Right ventricle myocardium inferior (tissue), 1 donor: ENCODE results near the gene APCS. TPM values are rescaled to one million over a fixed set of nuclear protein-coding genes. Genes with fewer than 3 reads are reported as not detected.

Source experiments
- ATAC-seq: fragments of 200-7000 bp; cut with Tn5 transposase; one replicate; pipeline ENCODE4 v1.9.1; 2020; ENCODE audit warnings: mild to moderate bottlenecking, moderate library complexity
- DNase-seq: peaks from one replicate; pipeline ENCODE4 v3.0.0; 2021; ENCODE audit errors: missing footprints
- intact Hi-C: fragments of 100-400 bp; cut with DNase I; formaldehyde crosslinking; loops from one replicate; pipeline ENCODE4 v1.11.0; 2022
- long read RNA-seq: library from polyadenylated mRNA; unstranded; transcript quantifications from one replicate; pipeline ENCODE4 v2.0.0, GENCODE V29; 2021
- total RNA-seq: library from RNA; stranded (reverse); fragmentation: NEBNext Ultra II Directional; extraction: Animal tissue kit (Norgen Biotek cat#: 25700); gene quantifications from one replicate; pipeline ENCODE4 v1.2.1, GENCODE V29; 2021
- donor health status: DM: no; HTN: yes; CAD: no; lungs with severe emphysema.

APCS gene, protein sequence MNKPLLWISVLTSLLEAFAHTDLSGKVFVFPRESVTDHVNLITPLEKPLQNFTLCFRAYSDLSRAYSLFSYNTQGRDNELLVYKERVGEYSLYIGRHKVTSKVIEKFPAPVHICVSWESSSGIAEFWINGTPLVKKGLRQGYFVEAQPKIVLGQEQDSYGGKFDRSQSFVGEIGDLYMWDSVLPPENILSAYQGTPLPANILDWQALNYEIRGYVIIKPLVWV
- not detected for total RNA-seq
- long read RNA-seq: 0 reads

DNA sequence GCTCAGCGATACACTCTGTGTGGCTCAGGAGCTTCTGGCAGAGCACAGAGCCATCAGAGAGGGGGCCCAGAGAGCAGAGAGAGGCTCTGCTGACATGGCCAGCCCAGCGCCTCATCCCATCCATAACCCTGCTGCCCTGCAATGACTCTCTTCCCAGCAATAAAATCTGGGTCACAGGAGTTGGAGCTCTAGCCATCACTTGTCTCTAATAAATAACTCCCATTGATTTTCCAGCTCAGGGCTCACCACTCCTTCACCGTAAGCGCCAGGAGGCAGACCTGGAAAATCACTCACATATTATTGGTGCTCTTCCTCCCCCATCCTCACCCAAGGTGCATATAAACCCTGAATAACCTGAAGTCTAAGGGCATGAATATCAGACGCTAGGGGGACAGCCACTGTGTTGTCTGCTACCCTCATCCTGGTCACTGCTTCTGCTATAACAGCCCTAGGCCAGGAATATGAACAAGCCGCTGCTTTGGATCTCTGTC, at the start of gene APCS:
TSS of gene APCS (plus strand) at position 366 of the 491 bp plus-strand sequence. CDS start at position 462, 96 bp downstream.
- intact Hi-C loops: no loop called here
- ATAC-seq: no peak
- no peak for DNase-seq

DNA sequence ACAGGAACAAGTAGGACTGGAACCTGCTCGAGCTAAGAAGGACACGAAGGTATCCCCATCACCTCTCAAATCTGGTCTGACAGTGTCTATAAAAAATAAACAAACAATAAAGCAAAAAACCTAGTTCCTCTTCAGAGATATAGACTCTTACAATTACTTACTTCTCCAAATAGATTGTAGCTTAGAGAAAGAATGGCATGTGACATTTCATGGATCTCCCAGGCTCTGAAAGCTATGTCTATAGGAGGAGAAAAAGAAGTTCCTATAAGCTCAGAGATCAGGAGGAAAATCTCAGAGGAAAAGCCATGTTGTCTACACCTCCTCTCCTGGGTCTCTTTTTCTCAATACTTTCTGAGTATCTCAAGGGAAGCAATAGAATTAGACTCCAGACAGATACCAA, 39.5 kb upstream of the APCS start:
- intact Hi-C loops: no loop called here
- no peak for DNase-seq
- ATAC-seq: no peak

DNA sequence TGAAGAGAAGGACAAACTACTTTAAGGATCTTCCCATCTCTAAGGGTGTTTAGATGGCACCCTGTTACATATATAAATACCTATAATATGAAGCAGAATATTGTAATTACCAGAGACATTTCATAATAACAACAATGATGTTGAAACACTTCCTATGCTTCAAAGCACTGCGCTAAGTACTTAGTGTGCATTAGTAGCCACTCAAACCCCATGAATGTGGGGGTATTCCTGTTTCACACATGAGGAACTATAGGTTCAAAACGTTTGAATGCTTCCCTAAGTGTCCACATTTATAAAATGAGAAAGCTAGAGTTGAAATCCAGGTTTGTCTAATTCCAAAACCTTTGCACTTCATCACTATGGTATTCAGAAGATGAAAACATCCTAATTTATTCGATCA, 33.4 kb upstream of the APCS start:
- intact Hi-C loops: no loop called here
- ATAC-seq (no peak), DNase-seq (no peak)

DNA sequence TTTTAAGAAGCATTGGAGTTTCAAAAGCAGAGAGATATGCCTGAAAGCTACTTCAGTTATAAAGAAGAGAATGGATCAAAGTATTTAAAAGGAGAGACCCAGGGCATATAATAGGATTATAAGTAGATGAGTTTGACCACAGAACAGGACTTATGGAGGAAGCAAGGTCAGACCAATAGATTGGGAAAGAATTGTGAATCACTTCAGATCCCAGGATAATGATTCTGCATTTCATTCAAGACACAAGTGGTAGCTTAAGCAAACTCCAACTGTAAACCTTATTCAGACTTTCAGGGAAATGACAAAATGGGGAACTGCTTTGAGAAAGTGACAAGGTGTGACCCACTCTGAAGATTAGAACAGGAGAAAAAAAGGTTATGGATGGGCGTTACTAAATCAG, 32.9 kb upstream of the APCS start:
- DNase-seq (no peak), ATAC-seq (no peak)
- intact Hi-C loops: no loop called here

DNA sequence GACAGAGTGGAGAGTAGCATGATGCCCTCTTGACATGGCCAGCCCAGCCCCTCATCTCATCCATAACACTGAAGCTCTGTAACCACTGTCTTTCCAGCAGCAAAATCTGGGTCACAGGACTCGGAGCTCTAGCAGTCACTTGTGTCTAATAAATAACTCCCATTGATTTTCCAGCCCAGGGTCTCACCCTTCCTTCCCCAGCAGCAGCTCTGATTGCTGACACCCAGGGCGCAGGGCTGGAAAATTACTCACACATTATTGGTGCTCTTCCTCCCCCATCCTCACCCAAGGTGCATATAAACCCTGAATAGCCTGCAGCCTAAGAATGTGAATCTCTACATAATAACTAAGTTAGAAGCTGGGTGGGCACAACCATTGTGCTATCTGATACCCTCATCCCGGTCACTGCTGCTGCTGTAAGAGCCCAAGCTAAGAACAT, 30.7 kb upstream of the APCS start:
- intact Hi-C loops: no loop called here
- no peak for ATAC-seq

DNA sequence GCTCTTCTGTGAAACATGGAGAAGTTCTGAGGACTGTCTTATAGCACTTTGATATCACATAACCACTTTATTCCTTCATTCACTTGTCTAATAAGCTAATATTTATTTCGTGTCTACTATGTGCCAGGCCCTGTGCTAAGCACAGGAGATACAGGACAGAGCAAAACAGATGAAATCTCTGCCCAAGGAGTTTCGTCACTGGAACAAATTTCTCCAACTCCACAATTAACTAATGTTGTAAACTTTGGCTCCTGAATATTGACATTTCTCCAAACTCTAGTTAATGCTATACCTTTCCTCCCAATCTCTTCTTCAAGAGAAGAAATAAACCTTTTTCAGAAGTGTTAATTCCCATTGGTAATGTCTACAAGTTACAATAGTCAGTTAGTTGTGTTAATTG, 27.0 kb upstream of the APCS start:
- DNase-seq: no peak
- ATAC-seq: no peak
- intact Hi-C loops: no loop called here

More for the DNA sequence above, 30.7 kb upstream of the APCS start:
- DNase-seq: no peak

DNA sequence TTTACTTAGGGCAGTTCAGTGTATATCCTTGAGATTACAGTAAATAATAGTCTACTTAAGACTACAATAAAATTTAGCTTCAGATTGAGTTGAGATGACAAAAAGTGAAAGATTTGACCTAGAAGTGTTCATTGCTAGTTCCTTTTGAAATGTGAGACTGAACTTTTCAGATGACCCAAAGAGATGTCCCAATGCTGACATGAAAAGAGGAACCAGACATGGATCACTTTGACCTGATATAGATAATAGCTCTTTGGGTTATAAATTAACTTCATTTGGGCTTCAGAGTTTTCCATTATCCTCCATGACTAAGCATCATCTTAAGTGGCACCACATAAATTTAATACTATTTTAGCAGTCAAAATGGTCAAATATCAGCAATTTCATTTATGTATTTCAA, 26.1 kb upstream of the APCS start:
- ATAC-seq (no peak), DNase-seq (no peak)
- intact Hi-C loops: no loop called here

DNA sequence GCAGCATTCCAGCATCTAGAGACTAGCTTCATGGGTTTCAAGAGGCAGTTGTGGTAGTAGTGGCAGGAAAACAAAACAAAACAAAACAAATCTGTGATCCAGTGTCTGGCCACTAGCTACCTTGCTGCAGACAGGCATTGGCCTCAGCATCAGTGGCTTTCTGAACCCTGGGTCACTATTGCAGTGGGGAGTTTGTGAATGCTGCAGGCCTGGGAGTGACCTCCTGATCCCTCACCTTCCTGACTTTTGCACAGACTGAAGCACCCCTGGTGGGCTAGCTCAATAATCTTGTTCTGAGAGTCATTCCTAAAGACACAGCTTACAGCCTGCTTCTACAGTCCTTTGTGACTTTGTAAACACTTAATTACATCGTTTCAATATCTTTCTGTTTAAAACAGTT, 24.9 kb upstream of the APCS start:
- no peak for DNase-seq
- intact Hi-C loops: no loop called here
- ATAC-seq: no peak

DNA sequence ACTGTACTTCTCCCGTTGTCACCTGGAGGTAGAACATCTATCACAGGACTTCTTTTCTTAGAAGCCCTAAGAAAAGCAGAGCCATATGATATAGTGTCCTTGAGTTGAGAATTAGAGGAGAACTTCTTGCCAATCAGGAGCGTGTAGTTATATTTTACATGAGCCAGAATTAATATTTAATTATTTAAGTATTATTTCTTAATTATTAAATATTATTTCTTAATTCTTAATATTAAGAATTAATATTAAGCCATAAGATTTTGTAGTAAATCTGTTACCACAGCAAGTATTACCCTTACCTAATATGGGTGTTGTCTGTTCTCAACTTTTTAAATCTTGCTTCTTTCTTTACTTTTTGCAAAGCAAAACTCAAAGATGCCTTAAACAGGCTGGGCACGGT, 10.2 kb upstream of the APCS start:
- intact Hi-C loops: no loop called here
- DNase-seq: no peak
- no peak for ATAC-seq

DNA sequence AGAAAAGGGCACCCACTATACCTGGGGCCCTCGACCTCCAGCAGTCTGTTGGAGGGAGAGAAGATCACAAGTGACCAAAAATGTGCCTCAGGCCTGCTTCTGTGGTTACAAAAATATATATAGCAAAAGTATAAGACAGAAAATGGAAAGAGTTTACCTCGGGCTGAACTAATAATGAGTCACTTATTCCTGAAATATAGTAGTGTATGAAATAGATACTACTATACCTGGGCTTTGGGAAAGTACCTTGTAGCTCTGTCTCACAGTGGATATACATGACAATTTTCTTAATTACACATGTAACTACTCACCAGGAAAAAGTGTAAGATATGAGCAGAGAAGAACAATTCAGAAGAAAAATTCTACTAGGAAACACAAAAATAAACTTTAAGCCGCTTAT, 7.3 kb upstream of the APCS start:
- intact Hi-C loops: no loop called here
- ATAC-seq (no peak), DNase-seq (no peak)

DNA sequence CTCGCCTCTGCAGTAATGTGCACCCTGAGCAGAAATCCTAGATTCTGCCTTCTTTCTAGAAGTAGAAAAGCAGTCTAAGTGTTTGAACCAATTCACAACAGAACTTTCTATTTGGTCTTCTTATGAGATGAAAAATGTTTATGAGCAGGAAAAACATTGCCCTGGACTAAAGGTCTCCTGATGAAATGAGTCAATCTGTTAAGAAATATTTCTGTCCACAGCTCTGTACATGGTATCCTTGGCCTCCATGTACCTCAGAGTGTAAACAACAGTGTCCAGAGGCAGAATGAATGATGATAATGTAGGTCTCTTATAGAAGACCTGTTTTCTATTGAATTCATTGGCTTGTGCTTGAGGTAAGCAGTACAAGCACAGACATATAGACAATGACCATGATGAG, 6.2 kb upstream of the APCS start:
- intact Hi-C loops: no loop called here
- DNase-seq: no peak
- no peak for ATAC-seq

DNA sequence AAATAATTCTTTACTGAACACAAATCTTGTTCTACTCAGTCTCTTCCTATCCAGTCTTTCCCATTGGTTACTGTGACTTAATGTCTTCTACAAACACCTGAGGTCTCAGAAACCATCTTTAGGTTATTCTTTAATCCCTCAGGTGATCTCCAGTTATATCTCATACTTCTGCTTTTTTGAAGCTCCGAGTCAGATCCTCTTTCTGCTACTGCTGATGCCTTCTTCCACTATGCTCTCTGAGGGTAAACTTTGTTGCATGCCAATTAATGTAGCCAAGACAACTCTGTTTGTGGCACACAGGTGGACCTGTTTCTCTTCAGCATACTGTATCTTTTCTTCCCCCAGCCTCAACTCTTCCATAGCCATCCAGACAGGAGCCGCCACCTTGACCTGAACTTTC, 3.1 kb upstream of the APCS start:
- ATAC-seq (no peak), DNase-seq (no peak)
- intact Hi-C loops: no loop called here

DNA sequence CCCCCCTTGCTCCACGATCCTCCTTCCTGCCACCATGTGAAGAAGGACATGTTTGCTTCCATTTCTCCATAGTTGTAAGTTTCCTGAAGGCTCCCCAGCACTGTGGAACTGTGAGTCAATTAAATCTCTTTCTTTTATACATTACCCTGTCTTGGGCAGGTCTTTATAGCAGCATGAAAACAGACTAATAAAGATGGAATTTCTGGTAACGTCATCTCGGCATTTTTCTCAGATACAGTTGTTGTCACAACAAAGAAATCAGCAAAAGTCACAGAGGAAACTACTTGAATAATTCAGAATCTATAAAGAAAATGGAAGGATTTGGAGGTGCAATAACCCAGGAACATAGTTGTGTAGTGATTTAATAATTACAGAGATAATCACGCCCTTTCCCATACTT, 4.4 kb downstream of the APCS start:
- intact Hi-C loops: no loop called here
- ATAC-seq: no peak
- DNase-seq: no peak

DNA sequence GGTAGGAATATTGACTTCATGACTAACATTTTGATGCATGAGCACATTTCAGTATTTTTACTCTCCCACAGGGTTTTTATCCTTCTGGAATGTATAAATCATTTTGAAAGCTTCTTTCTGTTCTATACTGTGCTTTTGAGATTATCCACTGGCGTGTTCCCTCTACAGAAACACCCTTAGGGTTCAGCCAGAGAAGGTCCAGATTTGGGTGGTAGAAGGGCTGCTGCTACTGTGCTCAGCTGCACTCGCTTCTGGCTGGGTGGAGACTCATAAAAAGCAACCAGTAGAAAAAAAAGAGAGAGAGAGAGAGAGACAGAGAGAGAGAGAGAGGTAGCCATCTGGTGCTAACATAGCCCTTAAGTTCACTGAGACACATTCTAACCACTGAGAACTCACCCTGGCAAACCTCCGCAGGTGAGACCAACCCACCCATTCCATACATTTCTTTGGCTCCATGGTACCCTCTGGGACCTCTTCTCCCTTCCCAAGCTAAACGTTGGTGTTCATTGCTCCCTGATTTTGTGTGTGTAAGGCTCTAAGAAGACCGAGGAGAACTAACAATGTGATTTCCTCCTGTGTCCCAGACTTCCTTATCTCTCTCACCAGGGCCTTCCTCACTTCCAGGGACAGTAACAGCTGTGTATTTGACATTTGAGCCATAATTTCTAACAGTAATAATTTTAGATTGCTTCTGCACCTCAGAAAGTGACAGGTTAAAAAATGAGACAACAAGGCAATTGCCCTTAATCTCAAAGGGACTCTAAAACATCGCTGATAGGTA, 7.2 kb downstream of the APCS start:
- DNase-seq: no peak
- no peak for ATAC-seq
- intact Hi-C loops: no loop called here

DNA sequence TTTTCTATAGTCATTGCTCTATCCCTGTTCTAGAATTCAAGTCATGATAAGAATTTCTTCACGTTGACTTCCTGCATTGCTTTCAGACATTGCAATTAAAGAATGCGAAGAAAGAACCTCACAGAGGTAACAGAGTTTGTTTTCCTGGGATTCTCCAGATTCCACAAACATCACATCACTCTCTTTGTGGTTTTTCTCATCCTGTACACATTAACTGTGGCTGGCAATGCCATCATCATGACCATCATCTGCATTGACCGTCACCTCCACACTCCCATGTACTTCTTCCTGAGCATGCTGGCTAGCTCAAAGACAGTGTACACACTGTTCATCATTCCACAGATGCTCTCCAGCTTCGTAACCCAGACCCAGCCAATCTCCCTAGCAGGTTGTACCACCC, 10.6 kb downstream of the APCS start:
- intact Hi-C loops: no loop called here
- ATAC-seq (no peak), DNase-seq (no peak)

DNA sequence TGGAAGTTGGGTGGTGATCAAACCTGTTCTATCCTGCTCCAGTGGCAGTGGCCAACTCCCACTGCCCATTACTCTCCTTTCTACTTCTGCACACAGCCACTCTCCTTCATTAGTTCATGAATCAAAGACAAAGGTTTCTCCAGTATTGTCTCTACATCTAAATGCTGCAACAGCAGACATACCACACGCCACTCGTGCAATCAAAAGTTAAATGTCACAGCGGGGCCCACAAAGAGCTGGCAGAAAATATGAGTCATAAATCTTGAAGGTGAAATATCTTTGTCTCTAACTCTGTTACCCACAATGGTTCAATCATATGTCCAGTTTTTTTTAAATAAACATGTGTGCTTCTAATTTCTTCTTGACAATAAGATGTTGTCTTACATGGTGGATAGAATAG, 13.3 kb downstream of the APCS start:
- no peak for ATAC-seq
- DNase-seq: no peak
- intact Hi-C loops: no loop called here

DNA sequence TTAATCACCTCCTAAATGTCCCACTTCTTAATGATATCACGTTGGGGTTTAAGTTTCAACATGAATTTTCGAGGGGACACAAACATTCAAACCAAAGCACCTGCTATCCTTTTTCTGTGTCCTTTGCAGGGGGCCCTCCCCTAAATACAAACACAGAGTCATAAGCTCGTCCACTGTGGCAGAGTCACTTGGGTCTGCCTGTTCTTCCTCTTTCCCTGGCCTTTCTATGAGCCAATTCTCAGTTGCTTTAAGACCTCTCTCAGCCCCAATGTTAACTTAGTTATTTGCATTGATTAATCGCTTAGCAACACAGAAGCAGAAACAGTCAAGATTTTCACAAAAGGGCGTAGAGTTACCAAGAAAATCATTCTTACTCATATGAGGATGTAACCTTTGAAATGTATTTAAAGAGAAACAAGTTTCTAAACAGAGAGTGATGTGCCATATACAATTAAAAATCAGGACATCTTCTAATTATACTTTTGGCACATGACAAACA, 14.9 kb downstream of the APCS start:
- DNase-seq (no peak), ATAC-seq (no peak)
- intact Hi-C loops: no loop called here

DNA sequence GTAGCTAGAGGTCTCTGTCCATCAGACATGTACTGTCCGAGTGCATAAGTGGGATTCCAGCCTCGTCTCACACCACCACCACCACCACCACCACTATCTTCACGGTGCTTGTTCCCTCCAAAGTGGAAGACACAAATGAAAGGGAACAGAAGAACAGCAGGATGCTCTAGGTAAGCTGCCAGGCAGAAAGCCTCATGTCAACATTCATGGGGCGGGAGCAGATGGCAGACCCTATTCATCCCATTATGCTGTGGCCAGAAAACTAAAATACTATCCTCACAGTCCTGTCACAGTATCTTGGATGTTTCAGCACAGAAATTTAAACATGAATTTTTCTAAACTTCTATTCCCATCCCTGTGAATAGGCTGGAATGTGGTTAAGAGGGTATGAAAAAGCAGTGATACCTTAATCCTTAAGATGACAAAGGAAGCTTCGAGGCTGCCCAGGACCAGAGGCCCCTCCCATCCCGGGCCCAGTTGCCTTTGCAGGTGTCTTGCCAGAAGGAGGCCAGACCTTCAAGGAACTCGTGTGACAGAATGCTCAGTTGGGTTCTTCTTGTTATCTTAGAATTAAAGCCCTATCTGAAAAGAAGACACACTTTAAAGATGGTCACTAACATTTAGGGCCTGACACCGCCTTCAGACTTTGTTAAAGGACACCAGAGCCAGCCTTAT, 24.7 kb downstream of the APCS start:
- no peak for DNase-seq
- ATAC-seq: no peak
- intact Hi-C loops: no loop called here

DNA sequence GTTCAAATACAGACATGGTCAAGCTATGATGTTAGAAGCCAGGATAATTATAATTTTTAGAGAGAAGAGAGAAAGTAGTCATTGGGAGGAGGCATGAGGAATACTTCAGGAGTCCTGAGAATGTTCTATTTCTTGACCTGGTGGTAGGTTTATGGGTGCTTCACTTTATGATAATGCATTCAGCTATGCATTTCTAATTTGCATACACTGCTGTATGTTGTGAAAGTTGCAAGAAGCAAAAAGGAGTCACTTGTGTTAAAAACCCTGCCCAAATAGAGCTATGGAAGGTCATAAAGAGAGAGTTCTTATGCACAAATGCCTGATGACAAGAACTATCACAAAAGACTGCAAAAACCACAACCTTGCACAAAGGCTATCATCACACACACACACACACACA, 45.3 kb downstream of the APCS start:
- DNase-seq: no peak
- intact Hi-C loops: no loop called here

More for the DNA sequence above, 45.3 kb downstream of the APCS start:
- ATAC-seq: no peak
